Measurements from ENCODE around the gene CCDC91. TPM values are rescaled to one million over a fixed set of nuclear protein-coding genes. Genes with fewer than 3 reads are reported as not detected.

CCDC91 gene
- total and polyA plus RNA-seq, 9 of the 15 experiments (the other 6 are each of a cell fraction or from before 2014, with no cell fraction given): 10.1 to 31.1 (median 26.3) TPM

DNA sequence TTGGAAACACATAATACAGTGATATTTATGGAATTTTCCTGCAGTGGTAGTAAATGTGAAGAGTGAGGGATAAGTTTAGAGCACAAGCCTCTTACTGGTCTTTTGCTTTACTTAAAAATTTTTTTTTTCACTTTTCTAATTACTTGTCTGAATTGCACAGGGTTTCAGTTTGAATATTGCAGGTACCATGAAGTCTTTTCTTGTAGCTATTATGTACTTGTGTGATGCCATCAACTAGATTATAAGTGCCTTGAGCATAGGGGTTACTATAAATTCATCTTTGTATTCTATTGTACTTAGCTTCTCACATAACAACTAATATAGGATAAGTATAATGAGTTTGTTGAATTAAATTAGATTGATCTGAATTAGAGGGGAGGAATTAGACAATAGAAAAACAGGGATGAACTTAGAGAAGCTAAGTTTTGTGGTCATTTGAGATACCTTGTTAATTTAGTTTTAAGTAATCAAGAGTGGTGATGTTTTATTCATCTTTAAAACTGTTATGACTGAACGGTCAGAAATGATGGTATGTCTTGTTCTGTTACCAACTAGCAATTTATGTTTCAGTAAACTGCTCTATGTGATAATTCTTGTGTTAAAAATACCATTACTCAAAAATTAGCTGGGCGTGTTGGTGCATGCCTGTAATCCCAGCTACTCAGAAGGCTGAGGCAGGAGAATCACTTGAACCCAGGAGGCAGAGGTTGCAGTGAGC is 42.1 kb downstream of the CCDC91 start:
- H4K20me1 ChIP-seq (replicated peaks; ENCODE audit: control insufficient read depth, insufficient read depth, low read length): no peaks in the 10 kb centered on the region
- ATAC-seq (no peak), FAIRE-seq (no peak), DNase-seq (ENCODE audit: extremely low read depth in 1 of 4, low spot score in 3 of 4) (no peak)
- intact Hi-C loops (cut with micrococcal nuclease) (no loop called here), in situ Hi-C loops (cut with MboI) (no loop called here)
- H3K4me1 ChIP-seq (replicated peaks in 1 of 2; ENCODE audit: control insufficient read depth in 2 of 2, insufficient read depth in 2 of 2, low read length in 2 of 2): peaks cover 0 to 20% of the 10 kb centered on the region in 2 experiments; a peak in 2 of 5 replicates
- 0 out of 2 replicates have a peak, but pooled peaks cover 2% of the 10 kb centered on the region for H3K9me3 ChIP-seq (replicated peaks; ENCODE audit: control insufficient read depth, insufficient read depth, low read depth, low read length)
- TF ChIP-seq NEUROD1 (IDR thresholded peaks at IDR 0.05; ENCODE audit: borderline replicate concordance, low read depth, low read length, partially characterized antibody) (no peak), ZNF184 (CRISPR knock-in tag; IDR thresholded peaks at IDR 0.05) (no peak), TAF15 (IDR thresholded peaks at IDR 0.05; ENCODE audit: low read depth, low read length) (no peak), NFXL1 (CRISPR knock-in tag; IDR thresholded peaks at IDR 0.05) (no peak), ESRRA (IDR thresholded peaks at IDR 0.05; ENCODE audit: borderline replicate concordance, low read depth) (no peak), ZNF239 (CRISPR knock-in tag; IDR thresholded peaks at IDR 0.05) (no peak), YBX1 (IDR thresholded peaks at IDR 0.05) (no peak)
- TF ChIP-seq, protein P1, sequence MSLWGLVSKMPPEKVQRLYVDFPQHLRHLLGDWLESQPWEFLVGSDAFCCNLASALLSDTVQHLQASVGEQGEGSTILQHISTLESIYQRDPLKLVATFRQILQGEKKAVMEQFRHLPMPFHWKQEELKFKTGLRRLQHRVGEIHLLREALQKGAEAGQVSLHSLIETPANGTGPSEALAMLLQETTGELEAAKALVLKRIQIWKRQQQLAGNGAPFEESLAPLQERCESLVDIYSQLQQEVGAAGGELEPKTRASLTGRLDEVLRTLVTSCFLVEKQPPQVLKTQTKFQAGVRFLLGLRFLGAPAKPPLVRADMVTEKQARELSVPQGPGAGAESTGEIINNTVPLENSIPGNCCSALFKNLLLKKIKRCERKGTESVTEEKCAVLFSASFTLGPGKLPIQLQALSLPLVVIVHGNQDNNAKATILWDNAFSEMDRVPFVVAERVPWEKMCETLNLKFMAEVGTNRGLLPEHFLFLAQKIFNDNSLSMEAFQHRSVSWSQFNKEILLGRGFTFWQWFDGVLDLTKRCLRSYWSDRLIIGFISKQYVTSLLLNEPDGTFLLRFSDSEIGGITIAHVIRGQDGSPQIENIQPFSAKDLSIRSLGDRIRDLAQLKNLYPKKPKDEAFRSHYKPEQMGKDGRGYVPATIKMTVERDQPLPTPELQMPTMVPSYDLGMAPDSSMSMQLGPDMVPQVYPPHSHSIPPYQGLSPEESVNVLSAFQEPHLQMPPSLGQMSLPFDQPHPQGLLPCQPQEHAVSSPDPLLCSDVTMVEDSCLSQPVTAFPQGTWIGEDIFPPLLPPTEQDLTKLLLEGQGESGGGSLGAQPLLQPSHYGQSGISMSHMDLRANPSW (CRISPR knock-in tag; IDR thresholded peaks at IDR 0.05): no peak
- TF ChIP-seq, protein P2, sequence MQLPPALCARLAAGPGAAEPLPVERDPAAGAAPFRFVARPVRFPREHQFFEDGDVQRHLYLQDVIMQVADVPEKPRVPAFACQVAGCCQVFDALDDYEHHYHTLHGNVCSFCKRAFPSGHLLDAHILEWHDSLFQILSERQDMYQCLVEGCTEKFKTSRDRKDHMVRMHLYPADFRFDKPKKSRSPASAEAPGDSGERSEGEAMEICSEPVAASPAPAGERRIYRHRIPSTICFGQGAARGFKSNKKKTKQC (CRISPR knock-in tag; IDR thresholded peaks at IDR 0.05): no peak
- TF ChIP-seq, protein P3, sequence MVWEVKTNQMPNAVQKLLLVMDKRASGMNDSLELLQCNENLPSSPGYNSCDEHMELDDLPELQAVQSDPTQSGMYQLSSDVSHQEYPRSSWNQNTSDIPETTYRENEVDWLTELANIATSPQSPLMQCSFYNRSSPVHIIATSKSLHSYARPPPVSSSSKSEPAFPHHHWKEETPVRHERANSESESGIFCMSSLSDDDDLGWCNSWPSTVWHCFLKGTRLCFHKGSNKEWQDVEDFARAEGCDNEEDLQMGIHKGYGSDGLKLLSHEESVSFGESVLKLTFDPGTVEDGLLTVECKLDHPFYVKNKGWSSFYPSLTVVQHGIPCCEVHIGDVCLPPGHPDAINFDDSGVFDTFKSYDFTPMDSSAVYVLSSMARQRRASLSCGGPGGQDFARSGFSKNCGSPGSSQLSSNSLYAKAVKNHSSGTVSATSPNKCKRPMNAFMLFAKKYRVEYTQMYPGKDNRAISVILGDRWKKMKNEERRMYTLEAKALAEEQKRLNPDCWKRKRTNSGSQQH (CRISPR knock-in tag; IDR thresholded peaks at IDR 0.05): no peak
- TF ChIP-seq, protein P4, sequence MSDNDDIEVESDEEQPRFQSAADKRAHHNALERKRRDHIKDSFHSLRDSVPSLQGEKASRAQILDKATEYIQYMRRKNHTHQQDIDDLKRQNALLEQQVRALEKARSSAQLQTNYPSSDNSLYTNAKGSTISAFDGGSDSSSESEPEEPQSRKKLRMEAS (CRISPR knock-in tag; IDR thresholded peaks at IDR 0.05): no peak
- peaks cover 4% of the 10 kb centered on the region; the same call in 1 of the 3 replicates for H3K36me3 ChIP-seq (ENCODE audit: control insufficient read depth, insufficient read depth, low read length)
- H3K79me2 ChIP-seq (ENCODE audit: control insufficient read depth, insufficient read depth, low read length): peaks cover 49% of the 10 kb centered on the region
- no peaks in the 10 kb centered on the region for H3K27me3 ChIP-seq (ENCODE audit: control insufficient read depth in 2 of 2, insufficient read depth in 2 of 2, low read length in 2 of 2)
- H3K9ac ChIP-seq (ENCODE audit: insufficient read depth in 1 of 2, low read depth in 2 of 2, low read length in 2 of 2): no peak overlapping the region
- CTCF ChIA-PET (ENCODE audit: low intra/inter-chr PET ratio): no interaction called here
- H3K27ac ChIP-seq (ENCODE audit: extremely low read depth, low read depth, low read length): no peak overlapping the region
- BruUV-seq (replicated peaks): no TSS peak
- 77% methylated on average over 2 of the region's 2 CpGs for WGBS (ENCODE audit: insufficient coverage, low coverage, missing lambda C conversion rate)
- H3K4me3 ChIP-seq: no peak overlapping the region
- H3K9me1 ChIP-seq (ENCODE audit: control insufficient read depth, insufficient read depth, low read length): no peaks in the 10 kb centered on the region
- H2AFZ ChIP-seq (ENCODE audit: low read depth, low read length): no peak overlapping the region
- POLR2A ChIA-PET: no interaction called here
- H3K4me2 ChIP-seq (ENCODE audit: insufficient read depth, low read length): no peak overlapping the region
